Smooth muscle cell of the brain vasculature (primary cell): Measurements from ENCODE around the gene XDH.

Experiments
- DNase-seq: peaks from one replicate; pipeline ENCODE4 v3.0.0-alpha.2; 2012; ENCODE audit warnings: low read depth, low spot score

The XDH gene

DNA sequence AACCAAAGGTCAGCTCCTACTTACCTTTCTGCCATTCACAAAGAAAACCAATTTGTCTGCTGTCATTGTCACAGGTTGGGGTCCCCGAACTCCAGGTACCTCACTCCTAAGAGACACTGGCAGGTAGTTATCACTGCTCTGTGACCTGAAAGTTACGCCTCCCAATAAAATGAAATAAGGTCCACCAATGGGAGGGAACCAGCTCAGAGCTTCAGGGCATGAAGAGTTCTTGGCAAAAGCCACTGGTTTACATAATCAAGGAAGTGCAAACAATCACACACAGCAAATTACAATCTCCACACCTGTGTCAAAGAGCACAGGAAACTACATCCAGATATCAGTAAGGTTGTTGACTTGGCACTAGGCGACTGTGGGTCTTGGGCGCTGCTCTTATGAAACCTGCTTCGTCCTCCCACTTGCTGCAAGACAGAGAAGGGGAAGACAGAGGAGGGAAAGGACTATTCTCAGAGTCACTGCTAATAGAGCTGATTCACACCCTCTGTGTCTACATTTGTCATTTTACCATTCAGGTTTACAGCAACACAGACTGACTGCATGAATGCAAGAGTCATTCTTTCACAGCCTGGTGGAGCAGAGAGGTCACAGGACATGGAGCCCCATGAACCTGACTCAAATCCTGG is at the start of gene XDH:
Gene XDH (minus strand): TSS at position 142 of the 641 bp plus-strand sequence. CDS start 76 bp downstream, at position 66.
- DNase-seq: no peak

DNA sequence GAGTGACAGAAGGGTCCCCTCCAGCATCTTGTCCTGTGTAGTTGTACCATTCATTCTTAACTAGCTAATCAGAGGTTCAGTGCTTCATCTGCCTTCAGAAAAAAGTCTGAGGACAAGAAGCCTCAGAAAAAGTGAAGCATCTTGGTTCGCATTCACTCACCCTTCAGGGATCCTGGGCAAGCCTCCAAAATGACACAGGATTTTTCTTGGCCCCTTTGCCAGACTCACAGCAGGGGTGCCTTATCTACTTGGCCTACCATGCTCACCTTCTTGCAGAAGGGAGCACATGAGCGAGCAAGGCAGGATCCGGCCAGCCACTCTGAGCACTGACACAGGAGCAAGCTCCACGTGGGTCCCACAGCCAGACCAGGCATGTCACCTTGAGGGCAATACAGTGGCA is 43.1 kb upstream of the XDH start:
- DNase-seq: no peak

DNA sequence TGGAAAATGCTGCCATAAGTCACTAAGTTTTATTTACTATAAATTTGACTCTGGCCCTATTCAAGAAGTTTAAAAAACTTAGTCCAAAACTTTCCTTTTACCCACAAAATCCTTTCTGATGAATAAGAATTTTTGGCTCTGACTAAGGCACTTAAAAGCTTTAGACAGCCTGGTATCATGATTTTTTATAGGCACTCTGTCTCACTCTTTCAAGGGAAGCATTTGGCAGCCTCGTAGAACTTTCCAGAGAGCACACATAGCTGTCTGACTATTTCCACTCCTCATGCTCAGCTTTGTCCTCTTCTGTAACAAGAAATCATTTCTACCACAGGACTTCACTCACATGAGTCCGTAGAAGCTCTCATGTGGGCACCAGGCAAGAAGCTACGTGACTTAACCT is 32.3 kb upstream of the XDH start:
- no peak for DNase-seq

DNA sequence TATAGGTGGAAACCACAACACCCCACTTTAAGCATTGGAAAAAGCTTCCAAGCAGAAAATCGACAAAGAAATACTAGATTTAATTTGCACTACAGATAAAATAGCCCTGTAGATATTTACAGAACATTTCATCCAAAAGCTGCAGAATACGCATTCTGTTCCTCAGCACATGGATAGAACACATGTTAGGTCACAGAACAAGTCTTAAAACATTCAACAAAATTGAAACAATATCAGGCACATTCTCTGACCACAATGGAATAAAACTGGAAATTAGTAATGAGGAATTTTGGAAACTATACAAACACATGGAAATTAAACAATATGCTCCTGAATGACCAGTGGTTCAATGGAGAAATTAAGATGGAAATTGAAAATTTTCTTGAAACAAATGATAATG is 27.8 kb upstream of the XDH start:
- no peak for DNase-seq

DNA sequence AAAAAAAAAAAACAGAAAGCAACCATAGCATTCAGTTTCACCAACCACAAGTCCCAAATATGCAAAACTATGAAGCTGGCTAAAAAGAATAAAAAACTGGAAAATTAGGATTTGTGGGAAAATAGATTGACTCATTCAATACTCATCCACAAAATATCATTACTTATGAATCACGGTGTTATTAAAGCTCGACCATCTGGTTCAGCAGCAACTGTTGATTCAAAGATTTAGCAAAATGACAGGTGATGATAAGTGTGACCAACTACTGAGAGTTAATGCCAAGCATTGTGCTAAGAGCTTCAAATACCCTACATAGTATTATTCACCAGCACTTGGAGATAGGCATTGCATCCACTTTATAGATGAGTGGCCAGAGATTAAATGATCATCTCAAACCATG is 26.2 kb upstream of the XDH start:
- DNase-seq: no peak

DNA sequence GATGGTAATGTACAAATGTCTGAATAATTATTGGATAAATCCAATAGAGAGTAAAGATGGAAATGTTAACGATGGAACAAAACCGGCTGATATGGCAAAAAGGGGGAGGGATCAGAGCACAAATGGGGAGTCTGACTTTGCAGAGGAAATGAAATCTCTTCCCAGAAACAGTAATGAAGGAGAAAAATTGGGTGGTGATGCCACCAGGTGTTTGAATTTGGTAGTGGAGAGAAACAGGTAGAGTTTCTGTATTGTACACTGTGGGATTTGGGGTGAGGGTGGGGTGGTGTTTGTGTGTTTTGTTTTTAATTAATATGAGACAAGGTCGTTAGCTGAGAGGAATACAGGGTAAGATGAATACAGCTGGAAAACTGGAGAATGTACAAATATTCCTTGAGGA is 20.4 kb upstream of the XDH start:
- no peak for DNase-seq

DNA sequence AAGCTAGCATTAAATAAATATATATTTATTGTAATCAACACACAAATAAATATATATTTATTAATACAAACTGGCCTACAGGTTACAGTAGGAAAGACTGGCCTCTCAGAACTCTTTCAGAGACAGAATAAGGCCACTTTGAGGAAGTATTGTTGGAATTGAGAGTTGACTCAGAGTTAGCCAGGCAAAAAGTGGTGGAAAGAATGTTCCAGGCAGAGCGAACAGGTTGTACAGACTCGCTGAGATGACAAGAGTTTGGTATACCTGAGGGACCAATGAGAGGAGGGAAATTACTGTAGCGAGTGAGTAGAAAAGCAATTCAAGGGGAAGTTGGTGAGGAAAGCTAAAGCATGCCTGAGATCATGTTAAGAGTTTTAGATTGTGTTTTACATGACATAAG is 19.0 kb upstream of the XDH start:
- DNase-seq: no peak

DNA sequence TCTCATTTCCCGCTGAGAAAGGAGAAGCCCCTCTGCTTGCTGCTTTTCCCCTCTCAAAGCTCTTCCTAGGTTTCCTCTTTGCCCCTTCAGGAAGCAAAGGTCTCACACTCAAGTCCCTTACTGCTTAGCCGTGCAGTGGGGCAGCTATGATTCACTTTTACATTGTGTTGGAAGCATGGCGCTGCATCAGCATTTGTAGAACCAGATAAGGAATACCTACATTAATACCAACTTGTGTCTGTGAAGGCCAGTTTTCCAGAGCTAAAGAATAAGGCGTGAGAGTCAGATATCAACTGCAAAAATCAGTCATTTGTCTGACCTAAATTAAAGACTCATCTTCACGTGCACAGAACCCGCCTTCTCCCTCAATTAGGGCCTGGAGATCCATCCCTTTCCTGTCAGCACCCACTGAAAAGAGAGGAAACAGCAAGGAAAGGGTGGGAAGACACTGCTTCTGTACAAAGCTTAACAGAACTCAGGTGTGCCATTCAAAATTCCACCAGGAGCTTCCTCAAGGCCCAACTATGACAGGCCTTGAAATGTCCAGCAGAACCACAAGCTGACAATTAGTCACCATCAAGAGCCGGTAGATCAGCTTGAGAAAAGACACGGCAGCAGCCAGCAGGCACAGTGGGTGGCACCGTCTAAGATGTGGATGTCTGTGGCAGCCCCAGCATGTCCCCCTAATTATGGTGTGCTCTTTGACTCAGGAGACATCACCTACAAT is 16.1 kb upstream of the XDH start:
- DNase-seq: no peak

DNA sequence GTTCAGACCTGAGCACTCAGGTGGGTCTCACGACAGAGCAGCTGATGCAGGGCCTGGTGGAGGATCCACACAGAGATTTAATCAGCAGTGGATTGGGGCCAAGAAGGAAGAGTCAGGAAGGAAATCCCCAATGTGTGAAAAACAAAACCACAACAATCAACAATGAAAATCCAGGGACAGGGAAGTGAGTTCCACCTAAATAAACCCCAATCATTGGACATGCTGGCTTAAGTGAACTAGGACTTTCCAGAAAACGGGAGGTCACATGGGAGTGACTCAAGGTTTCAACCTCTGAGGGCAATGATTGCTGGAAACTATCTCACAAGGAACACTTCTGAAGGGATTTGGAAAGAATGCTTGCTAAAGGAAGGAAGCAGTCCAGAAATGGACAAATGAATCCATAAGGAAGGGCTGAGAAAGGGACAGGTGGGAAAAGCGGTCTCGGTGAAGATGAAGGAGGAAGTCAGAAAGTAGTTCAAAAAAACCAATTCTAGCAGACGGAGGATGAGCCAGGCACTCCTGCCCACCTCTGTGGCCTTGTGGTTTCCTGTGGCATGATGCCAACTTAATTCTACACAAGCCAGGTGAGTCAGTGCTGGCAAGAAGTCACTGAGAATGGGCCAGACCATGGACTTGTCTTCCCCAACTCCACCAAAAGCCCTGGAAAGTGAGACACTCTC is 15.4 kb upstream of the XDH start:
- no peak for DNase-seq

DNA sequence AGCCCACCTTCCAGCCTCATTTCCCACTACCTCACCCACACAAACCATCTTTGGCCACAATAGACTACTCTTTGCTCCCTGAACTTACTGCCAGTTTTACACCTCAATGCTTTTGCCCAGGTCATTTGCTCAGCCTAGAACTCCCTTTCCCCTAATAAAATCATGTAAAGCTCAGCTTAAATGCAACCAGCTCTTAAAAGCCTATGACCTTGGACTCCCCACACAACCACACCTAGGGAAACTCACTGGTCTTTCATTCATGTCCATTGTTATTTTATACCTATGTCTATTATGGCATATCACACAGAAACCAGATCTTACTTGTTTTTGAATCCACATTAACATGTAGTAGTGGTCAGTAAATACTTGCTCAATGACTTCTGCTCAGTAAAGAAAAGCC is 14.5 kb upstream of the XDH start:
- no peak for DNase-seq

DNA sequence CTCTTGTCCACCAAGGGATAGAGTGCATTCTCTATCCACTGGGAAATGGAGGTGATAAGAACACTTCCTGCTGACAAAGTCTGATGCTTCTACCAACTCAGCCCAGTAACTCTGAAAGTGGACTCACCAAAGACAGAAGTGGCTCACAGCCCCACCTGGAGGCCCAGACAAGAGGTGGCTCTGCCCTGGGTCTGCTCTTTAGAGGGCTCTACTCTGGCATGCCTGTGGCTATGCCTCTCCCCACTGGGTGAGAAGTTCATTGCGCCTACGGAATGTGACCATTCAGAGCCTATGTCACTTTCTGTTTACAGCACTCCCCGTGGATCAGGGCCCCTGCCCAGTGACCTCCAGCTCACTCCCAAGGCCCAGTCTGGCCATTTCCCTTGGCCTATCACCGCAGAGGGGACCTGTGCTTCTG is 13.5 kb upstream of the XDH start:
- no peak for DNase-seq

DNA sequence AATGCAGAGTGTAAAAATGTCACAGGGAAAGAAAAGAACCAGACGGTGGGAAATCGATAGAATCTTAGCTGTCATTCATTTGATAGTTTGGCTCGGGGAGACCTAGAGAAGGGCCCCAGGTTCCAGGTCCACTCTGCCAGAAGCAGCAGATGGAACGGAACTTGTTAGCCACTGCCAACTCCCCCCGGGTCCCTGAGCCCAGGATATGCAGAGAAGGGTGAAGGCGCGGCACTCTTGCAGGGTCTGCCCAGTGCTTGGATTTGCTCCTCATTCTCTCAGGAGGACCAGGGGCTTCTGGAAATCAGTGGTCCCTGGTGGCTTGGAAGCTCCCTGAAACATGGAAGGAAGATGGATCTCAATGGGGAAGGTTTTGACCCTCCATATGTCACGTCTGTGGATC is 11.6 kb upstream of the XDH start:
- no peak for DNase-seq

DNA sequence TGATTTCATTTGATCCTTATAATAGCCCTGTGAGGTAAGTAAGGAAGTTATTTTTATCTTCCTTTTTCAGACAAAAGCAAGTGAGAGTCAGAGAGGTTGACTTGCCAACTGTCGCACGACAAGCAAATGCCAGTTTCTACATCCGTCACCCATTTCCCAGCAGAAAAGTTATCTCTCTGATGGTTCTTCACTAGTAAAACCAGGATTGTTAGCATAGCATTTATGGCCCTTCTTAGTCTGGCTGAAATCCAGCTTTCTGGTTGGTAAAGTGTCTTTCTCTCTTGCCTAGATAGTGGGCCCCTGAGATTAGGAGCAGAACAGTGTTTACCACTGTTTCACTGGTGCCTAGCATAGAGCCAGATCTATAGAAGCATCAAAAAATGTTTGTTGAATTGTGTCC is 7.1 kb upstream of the XDH start:
- no peak for DNase-seq

DNA sequence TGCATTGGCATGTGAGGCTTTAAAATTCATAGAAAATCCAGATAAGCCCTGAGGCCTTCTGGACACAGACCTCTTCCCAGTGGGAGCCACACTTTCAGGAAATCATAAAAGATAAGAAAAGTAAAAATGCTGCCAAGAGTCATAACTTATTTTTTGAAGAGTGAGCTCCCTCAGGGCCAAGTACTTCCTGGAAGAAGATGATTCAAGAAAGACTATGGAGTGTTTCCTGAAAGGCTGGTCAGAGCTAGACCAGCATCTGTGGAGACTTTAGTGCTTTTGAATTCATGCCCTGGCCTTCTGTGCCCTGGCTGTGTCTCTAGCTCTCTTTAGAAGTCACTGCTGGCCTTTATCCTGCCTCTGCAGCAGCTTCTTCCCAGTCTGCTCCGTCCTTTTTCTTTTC is 6.4 kb upstream of the XDH start:
- DNase-seq: no peak

DNA sequence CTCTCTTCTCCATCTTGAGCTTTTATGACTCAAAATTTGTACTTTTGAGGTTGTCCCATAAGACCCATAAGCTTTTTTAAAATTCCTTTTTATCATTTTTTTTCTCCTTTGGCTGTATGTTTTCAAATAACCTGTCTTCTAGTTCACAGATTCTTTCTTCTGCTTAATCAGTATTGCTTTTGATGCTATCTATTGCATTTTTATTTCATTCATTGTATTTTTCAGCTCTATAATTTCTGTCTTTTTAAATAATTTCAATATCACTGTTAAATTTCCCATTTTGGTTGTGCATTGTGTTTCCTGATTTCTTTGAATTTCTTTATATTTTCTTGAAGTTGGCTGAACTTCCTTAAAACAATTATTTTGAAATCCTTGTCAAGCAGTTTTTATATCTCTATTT is 4.8 kb upstream of the XDH start:
- no peak for DNase-seq

DNA sequence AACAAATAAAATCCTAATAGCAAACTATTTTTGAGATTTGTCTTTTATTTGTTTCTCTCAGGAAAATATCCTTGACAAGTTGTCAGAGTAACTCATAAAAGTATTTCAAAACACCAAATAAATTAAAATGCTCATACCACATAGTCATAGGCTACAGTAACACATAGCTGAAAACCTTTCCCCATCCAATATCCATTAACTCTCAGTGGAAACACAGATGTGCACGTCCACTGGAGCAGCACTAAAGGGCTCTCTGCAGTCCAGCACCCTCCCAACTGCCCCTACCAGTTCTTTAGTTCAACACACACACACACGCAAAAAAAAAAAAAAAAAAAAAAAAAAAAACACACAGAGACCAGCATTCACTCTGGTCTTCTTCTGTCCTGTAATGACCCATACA is 879 bp upstream of the XDH start:
- DNase-seq: no peak

DNA sequence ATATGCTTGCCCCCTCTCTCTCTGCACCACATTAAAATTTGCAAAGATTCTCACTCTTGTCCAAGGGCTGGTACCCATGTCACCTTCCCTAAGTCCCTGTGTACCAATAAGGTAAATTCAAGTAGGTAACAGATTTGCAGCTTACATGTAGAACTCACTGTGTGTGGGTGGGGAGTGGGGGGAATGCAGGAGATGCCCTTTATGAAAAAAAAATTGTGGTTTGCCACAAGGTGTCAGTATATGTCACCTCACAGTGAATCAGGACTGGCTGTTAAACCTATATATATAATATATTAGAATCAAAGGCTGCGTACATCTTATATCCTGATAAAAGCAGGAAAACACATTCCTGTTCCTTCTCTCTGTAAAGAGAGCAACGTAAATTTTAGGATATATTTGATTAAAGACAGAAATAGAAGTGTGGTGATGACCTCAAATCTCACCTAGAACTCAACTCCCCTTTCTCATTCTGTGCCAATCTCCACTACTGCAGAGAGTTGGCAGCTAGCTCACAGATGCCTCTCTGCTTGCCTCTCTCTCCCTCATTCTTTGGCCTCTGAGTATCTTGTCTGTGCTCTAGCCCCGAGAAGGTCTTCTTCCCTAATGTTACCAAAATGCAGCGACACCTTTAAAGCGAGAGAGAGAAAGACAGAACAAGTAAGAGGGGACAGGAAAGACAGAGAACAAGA is 536 bp downstream of the XDH start:
- DNase-seq: no peak

DNA sequence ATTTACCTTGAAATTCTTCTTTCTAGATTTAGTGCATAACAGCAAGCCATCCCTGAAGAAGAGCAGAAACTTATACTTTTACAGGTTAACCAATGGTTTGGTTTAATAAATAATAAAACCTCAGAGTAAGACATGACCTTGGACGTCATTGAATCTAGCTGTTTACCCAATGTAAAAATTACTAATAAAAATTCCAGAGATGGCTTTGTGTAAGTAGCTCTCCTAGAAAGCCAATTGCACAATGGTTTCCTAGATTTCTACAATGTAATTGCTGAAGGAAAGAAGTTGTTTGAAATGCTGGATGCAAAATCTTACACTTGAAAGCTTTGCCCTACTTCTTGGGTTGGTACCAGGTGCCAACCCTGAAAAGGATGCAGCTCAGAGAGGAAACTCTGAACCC is 1.5 kb downstream of the XDH start:
- DNase-seq: no peak

DNA sequence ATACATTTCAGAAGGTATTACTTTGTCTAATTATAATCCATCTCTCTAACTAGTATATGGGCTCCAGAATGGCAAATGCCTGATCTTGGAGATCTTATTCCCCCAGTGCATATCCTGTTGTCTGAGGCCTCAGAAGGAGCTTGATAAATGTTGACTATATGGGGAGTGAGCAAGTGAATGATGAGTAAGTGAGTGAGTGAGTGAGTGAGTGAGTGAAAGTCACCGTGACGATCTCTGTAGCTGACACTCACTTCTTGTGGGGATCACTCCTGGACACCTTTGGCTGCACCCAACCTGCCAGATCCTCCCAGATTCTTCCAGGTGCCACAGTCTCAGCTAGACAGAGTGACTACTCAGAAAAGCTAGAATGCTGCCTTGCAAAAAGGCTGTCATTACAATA is 2.8 kb downstream of the XDH start:
- no peak for DNase-seq

DNA sequence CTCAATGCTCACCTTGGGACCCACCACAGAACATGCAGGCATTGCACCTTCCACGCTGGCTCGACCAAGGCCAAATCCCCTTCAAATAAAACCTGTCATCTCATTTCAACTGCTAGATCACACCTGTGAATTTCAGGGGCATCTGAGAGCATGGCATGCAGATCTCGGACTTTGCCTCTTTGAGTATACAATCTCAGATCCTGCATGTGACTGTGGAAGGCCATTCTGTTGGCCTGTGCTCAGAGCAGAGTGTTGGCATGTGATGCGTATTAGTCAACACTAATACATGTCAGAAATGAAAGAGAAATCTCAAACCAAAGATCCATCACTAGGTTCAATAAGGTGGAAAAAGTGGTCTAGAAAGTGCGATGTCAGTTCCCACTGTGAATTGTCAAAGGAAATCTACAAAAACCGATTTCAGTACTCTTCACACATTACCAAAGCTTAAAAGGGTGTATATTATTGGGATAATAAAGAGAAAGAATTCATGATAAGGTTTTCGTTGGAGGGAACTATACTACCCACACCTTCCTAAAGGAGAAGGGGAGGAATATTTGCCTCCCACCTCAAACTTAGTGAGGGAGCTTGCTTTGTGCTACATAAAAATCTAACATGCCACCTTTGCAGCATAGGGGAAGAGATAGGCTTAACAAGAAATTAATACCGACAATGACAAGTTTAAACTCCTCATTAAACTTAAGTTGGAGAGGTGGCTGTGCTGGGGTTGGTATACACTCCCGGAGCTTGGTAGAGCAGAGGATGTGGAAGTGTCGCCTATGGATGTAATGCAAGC is 7.8 kb downstream of the XDH start:
- DNase-seq: no peak

DNA sequence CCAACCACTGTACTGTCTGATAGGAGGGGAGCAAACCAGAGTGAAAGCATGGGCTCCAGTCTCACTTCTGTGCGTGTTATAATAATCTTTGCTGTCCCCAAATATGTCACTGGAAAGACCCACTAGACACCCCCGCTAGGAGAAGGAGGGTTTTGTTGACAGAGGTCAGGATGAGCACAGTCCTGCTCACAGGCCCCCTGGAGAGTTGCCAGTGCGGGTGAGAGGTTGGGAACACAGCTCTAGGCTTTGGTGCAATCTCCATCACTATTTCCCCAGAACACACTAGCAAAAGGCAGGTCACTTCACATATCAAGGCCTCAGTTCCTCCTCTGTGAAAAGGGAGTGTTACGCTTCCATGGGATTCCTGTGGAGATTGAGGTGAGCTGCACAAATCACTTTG is 9.7 kb downstream of the XDH start:
- no peak for DNase-seq

DNA sequence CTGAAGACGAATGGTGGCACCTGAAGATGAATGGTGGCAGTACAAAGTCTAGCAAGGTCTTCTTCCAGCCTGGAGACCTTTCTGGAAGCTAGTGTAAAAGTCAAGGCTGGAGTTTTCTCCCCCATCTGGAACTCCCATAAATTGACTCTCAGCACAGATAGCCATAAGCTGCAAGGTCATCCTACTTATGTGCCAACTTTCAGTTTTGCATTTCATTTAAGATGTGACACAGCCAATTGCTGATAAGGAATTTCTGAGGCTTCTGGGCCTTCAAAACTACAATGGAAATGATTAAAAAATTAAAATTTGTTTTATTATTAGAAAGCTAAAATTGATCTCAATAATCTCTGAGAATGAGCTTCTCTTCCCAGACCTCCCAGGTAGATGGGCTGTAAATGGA is 10.2 kb downstream of the XDH start:
- DNase-seq: no peak
